GM19351 (cell line): ENCODE data around the gene DLD.
"Not testable (repeated sequence)": the region's sequence is repeated elsewhere in the genome, so short reads cannot be mapped to it uniquely, and the experiment has no call there.

Experiments
- ATAC-seq: cut with Tn5 transposase; IDR thresholded peaks from one replicate; pipeline ENCODE4 v1.9.1; 2021; ENCODE audit warnings: mild to moderate bottlenecking, moderate library complexity; ENCODE audit not compliant: unreplicated experiment

Gene DLD

GRCh38 chr7:107914831-107915230 is 23.8 kb downstream of the DLD start:
- no peak for ATAC-seq

- ATAC-seq = no peak
Observed at GRCh38 chr7:107915541-107915940, 24.6 kb downstream of the DLD start.

GRCh38 chr7:107917763-107918651 is 27.0 kb downstream of the DLD start:
- peak; percentile 70 for ATAC-seq

GRCh38 chr7:107918948-107919347 is 28.0 kb downstream of the DLD start:
- ATAC-seq = no peak

- no peak for ATAC-seq
Observed at GRCh38 chr7:107920048-107920772, 29.2 kb downstream of the DLD start.

- ATAC-seq = not testable (repeated sequence)
Observed at GRCh38 chr7:107921826-107922225, 30.8 kb downstream of the DLD start.

GRCh38 chr7:107922886-107923285 is 31.9 kb downstream of the DLD start:
- ATAC-seq = no peak

GRCh38 chr7:107924841-107925504 is 34.0 kb downstream of the DLD start:
- peak; percentile 92 for ATAC-seq

- no peak for ATAC-seq
Observed at GRCh38 chr7:107926481-107926880, 35.5 kb downstream of the DLD start.

GRCh38 chr7:107931740-107932515 is 40.9 kb downstream of the DLD start:
- no peak for ATAC-seq

- no peak for ATAC-seq
Observed at GRCh38 chr7:107932805-107933204, 41.8 kb downstream of the DLD start.

- no peak for ATAC-seq
Observed at GRCh38 chr7:107933386-107934013, 42.5 kb downstream of the DLD start.

- no peak for ATAC-seq
Observed at GRCh38 chr7:107934991-107935770, 44.2 kb downstream of the DLD start.

GRCh38 chr7:107936312-107936711 is 45.3 kb downstream of the DLD start:
- no peak for ATAC-seq

GRCh38 chr7:107937531-107937930 is 46.5 kb downstream of the DLD start:
- ATAC-seq = no peak

- no peak for ATAC-seq
Observed at GRCh38 chr7:107938456-107939250, 47.7 kb downstream of the DLD start.

GRCh38 chr7:107939573-107940489 is 48.8 kb downstream of the DLD start:
- no peak for ATAC-seq

- no peak for ATAC-seq
Observed at GRCh38 chr7:107940951-107941350, 50.0 kb downstream of the DLD start.
